ENCODE data around the gene GUCY1B1. TPM values are rescaled to one million over a fixed set of nuclear protein-coding genes. Genes with fewer than 3 reads are reported as not detected.

The GUCY1B1 gene
- total and polyA plus RNA-seq, 10 donors = 3.6 to 20.8 (median 15.0) TPM

GRCh38 chr4:155713911-155714310, 44.9 kb upstream of the GUCY1B1 start:
- Histone ChIP-seq H3K27me3 (replicated peaks in 1 of 7) (no peaks in the 10 kb centered on the region), H3K9me3 (no peaks in the 10 kb centered on the region), H3K4me3 (no peak overlapping the region), H3K4me1 (peaks cover 0 to 9% (median 2%) of the 10 kb centered on the region in 6 donors), H3K36me3 (peaks cover 0 to 4% (median 0%) of the 10 kb centered on the region in 6 donors), H3K27ac (no peak overlapping the region)
- TF ChIP-seq POLR2A (IDR thresholded peaks at IDR 0.05) (no peak), POLR2AphosphoS5 (IDR thresholded peaks at IDR 0.05) (no peak), CTCF (IDR thresholded peaks at IDR 0.05 in 8 of 11, conservative IDR thresholded peaks at IDR 0.05 in 3 of 11) (no peak)
- WGBS, 5 donors = 57 to 85% (median 64%) methylated on average over 1 of the region's 1 CpG
- intact Hi-C loops (cut with DNase I; ENCODE audit: low total_unique reads) = no loop called here
- DNase-seq = no peak

- H3K9me3 ChIP-seq = no peaks in the 10 kb centered on the region
- H3K4me3 ChIP-seq = no peak overlapping the region
- intact Hi-C loops (cut with DNase I; ENCODE audit: low total_unique reads) = no loop called here
- DNase-seq = no peak
- no peaks in the 10 kb centered on the region for H3K36me3 ChIP-seq
- no peak overlapping the region for H3K27ac ChIP-seq
- H3K27me3 ChIP-seq (replicated peaks in 1 of 7) = no peaks in the 10 kb centered on the region
- no peaks in the 10 kb centered on the region for H3K4me1 ChIP-seq
- TF ChIP-seq CTCF (IDR thresholded peaks at IDR 0.05 in 8 of 11, conservative IDR thresholded peaks at IDR 0.05 in 3 of 11) = no peak
- no peak for TF ChIP-seq POLR2A (IDR thresholded peaks at IDR 0.05)
- TF ChIP-seq POLR2AphosphoS5 (IDR thresholded peaks at IDR 0.05) = no peak
- WGBS, 5 donors = 50 to 67% (median 59%) methylated on average over 1 of the region's 1 CpG
Observed at GRCh38 chr4:155722336-155722735, 36.5 kb upstream of the GUCY1B1 start.

- intact Hi-C loops (cut with DNase I; ENCODE audit: low total_unique reads) = no loop called here
- no peaks in the 10 kb centered on the region for H3K9me3 ChIP-seq
- WGBS, 5 donors = 87 to 97% (median 89%) methylated on average over 7 of the region's 7 CpGs
- TF ChIP-seq CTCF (IDR thresholded peaks at IDR 0.05 in 8 of 11, conservative IDR thresholded peaks at IDR 0.05 in 3 of 11) (no peak), POLR2A (IDR thresholded peaks at IDR 0.05) (no peak), POLR2AphosphoS5 (IDR thresholded peaks at IDR 0.05) (no peak)
- no peaks in the 10 kb centered on the region for H3K36me3 ChIP-seq
- H3K27ac ChIP-seq = no peak overlapping the region
- DNase-seq = no peak
- no peak overlapping the region for H3K4me3 ChIP-seq
- H3K27me3 ChIP-seq (replicated peaks in 1 of 7) = no peaks in the 10 kb centered on the region
- H3K4me1 ChIP-seq = no peaks in the 10 kb centered on the region
Observed at GRCh38 chr4:155722816-155723499, 35.9 kb upstream of the GUCY1B1 start.

GRCh38 chr4:155724731-155725130, 34.1 kb upstream of the GUCY1B1 start:
- H3K27me3 ChIP-seq (replicated peaks in 1 of 7) = no peaks in the 10 kb centered on the region
- intact Hi-C loops (cut with DNase I; ENCODE audit: low total_unique reads) = no loop called here
- H3K4me1 ChIP-seq = no peaks in the 10 kb centered on the region
- no peaks in the 10 kb centered on the region for H3K36me3 ChIP-seq
- H3K9me3 ChIP-seq = no peaks in the 10 kb centered on the region
- H3K27ac ChIP-seq = no peak overlapping the region
- no peak for TF ChIP-seq POLR2AphosphoS5 (IDR thresholded peaks at IDR 0.05)
- TF ChIP-seq CTCF (IDR thresholded peaks at IDR 0.05 in 8 of 11, conservative IDR thresholded peaks at IDR 0.05 in 3 of 11) = no peak
- TF ChIP-seq POLR2A (IDR thresholded peaks at IDR 0.05) = no peak
- H3K4me3 ChIP-seq = no peak overlapping the region
- 60 to 83% (median 68%) methylated on average over 3 of the region's 3 CpGs for WGBS, 5 donors
- DNase-seq = no peak

Measured in spleen (tissue), 11 donors.